SK-N-SH (cell line): Measurements from ENCODE around the gene BCHE. TPM values are rescaled to one million over a fixed set of nuclear protein-coding genes. Genes with fewer than 3 reads are reported as not detected.

ENCODE experiments used
- CTCF ChIA-PET: fragments of 300-600, 350-600 bp; formaldehyde crosslinking; extraction: SDS; loops from one replicate; lab custom pipeline; 2021; lab: Yijun Ruan, JAX
- POLR2A ChIA-PET: fragments of 350-600 bp; sonication (Branson Sonifier 250); formaldehyde crosslinking; extraction: SDS; loops from one replicate; lab custom pipeline; 2020; ENCODE audit warnings: antibody characterized with exemption, inconsistent platforms; lab: Yijun Ruan, JAX
- DNase-seq: peaks from one replicate; pipeline ENCODE4 v3.0.0; 2012
- H2AFZ ChIP-seq: fragments of 200-600 bp; sonication (generic); 2 replicates; pipeline ENCODE4 v1.8.1; 2016; ENCODE audit warnings: antibody characterized with exemption, mild to moderate bottlenecking, low read depth
- H3F3A ChIP-seq: fragments of 200-600 bp; sonication (generic); replicated peaks from 2 replicates; pipeline ENCODE3; 2016; ENCODE audit warnings: antibody characterized with exemption, mild to moderate bottlenecking; ENCODE audit not compliant: insufficient read depth
- H3K27ac ChIP-seq, 2 experiments: fragments of 200-500 bp in 1 of 2; fragments of 200-600 bp in 1 of 2; sonication (Bioruptor generic) in 1 of 2; sonication (generic), shearing (Covaris generic) in 1 of 2; 2 replicates each; pipeline versions ENCODE4 v1.5.1 to v1.6.1; 2014 to 2016; ENCODE audit warnings: low read depth in 2 of 2, inconsistent platforms in 1 of 2, low read length in 1 of 2, mild to moderate bottlenecking in 1 of 2, mixed read lengths in 1 of 2
- H3K27me3 ChIP-seq: fragments of 200-600 bp; sonication (generic), shearing (Covaris generic); 2 replicates; pipeline ENCODE4 v1.6.1; 2016; ENCODE audit warnings: mixed run types; ENCODE audit not compliant: insufficient read depth
- H3K36me3 ChIP-seq, 2 experiments: fragments of 200-500 bp in 1 of 2; fragments of 200-600 bp in 1 of 2; sonication (Bioruptor generic) in 1 of 2; sonication (generic) in 1 of 2; replicated peaks in 1 of 2; 2 replicates each; pipeline versions ENCODE3 to v1.5.1; 2014 to 2016; ENCODE audit warnings: low read length in 1 of 2, mild to moderate bottlenecking in 1 of 2; ENCODE audit not compliant: insufficient read depth in 2 of 2, control insufficient read depth in 1 of 2
- H3K4me1 ChIP-seq, 2 experiments: fragments of 200-500 bp in 1 of 2; fragments of 200-600 bp in 1 of 2; sonication (Bioruptor generic) in 1 of 2; sonication (generic), shearing (Covaris generic) in 1 of 2; 2 replicates each; pipeline versions ENCODE4 v1.5.1 to v1.6.1; 2014 to 2016; ENCODE audit warnings: low read depth in 1 of 2, low read length in 1 of 2, mixed run types in 1 of 2; ENCODE audit not compliant: insufficient read depth in 2 of 2, control insufficient read depth in 1 of 2
- H3K4me2 ChIP-seq: fragments of 200-600 bp; sonication (generic), shearing (Covaris generic); 2 replicates; pipeline ENCODE4 v1.6.1; 2017; ENCODE audit warnings: mixed run types
- H3K4me3 ChIP-seq, 2 experiments: fragments of 200-500 bp in 1 of 2; fragments of 200-600 bp in 1 of 2; sonication (Bioruptor generic) in 1 of 2; sonication (generic), shearing (Covaris generic) in 1 of 2; 2 replicates each; pipeline versions ENCODE4 v1.5.1 to v1.8.1; 2014 to 2016; ENCODE audit warnings: low read depth in 2 of 2, inconsistent platforms in 1 of 2, low read length in 1 of 2, mild to moderate bottlenecking in 1 of 2, mixed read lengths in 1 of 2, moderate library complexity in 1 of 2
- H3K79me2 ChIP-seq: fragments of 200-600 bp; sonication (generic); 2 replicates; pipeline ENCODE4 v1.8.1; 2017; ENCODE audit warnings: mild to moderate bottlenecking; ENCODE audit not compliant: insufficient read depth
- H3K9ac ChIP-seq: fragments of 200-600 bp; sonication (generic); 2 replicates; pipeline ENCODE4 v1.6.1; 2017; ENCODE audit warnings: mixed run types
- H3K9me2 ChIP-seq: fragments of 200-600 bp; sonication (generic); 2 replicates; pipeline ENCODE4 v1.6.1; 2017; ENCODE audit warnings: mixed run types
- H3K9me3 ChIP-seq: fragments of 200-600 bp; sonication (generic); 2 replicates; pipeline ENCODE4 v1.6.1; 2017; ENCODE audit warnings: mixed run types, mild to moderate bottlenecking, moderate library complexity
- H4K20me1 ChIP-seq: fragments of 200-600 bp; sonication (generic); 2 replicates; pipeline ENCODE4 v1.6.1; 2017; ENCODE audit warnings: mild to moderate bottlenecking, mixed run types; ENCODE audit not compliant: insufficient read depth
- ELF1 ChIP-seq: IDR thresholded peaks from 2 replicates; pipeline ENCODE4 v1.4.0; 2012
- EP300 ChIP-seq, 2 experiments: IDR thresholded peaks; 2 replicates each; pipeline versions ENCODE4 v1.4.0 to v1.6.1; 2012; ENCODE audit warnings: borderline replicate concordance in 1 of 2, low read depth in 1 of 2, low read length in 1 of 2
- EZH2phosphoT487 ChIP-seq: fragments of 200-600 bp; sonication (generic); IDR thresholded peaks from 2 replicates; pipeline ENCODE4 v1.6.1; 2017; ENCODE audit warnings: low read depth, mixed run types, mild to moderate bottlenecking, antibody characterized with exemption, moderate library complexity, borderline replicate concordance
- FOSL2 ChIP-seq: IDR thresholded peaks from 2 replicates; pipeline ENCODE4 v1.4.0; 2012; ENCODE audit warnings: low read depth, mild to moderate bottlenecking, moderate library complexity, borderline replicate concordance
- FOXM1 ChIP-seq: IDR thresholded peaks from 2 replicates; pipeline ENCODE4 v1.4.0; 2012; ENCODE audit warnings: low read depth, mild to moderate bottlenecking
- GABPA ChIP-seq: IDR thresholded peaks from 2 replicates; pipeline ENCODE4 v1.4.0; 2012; ENCODE audit warnings: low read depth, mild to moderate bottlenecking
- IRF3 ChIP-seq: fragments of 150-350 bp; IDR thresholded peaks from 2 replicates; pipeline ENCODE4 v1.6.1; 2016; ENCODE audit warnings: mild to moderate bottlenecking, low read depth, low read length
- MAX ChIP-seq: IDR thresholded peaks from 2 replicates; pipeline ENCODE4 v1.4.0; 2012; ENCODE audit warnings: low read depth
- MEF2A ChIP-seq: IDR thresholded peaks from 2 replicates; pipeline ENCODE4 v1.4.0; 2012; ENCODE audit warnings: low read depth, borderline replicate concordance
- PBX3 ChIP-seq: IDR thresholded peaks from 2 replicates; pipeline ENCODE4; 2012
- RAD21 ChIP-seq: IDR thresholded peaks from 2 replicates; pipeline ENCODE4 v1.6.1; 2012; ENCODE audit warnings: mild to moderate bottlenecking, low read length
- REST ChIP-seq: IDR thresholded peaks from 2 replicates; pipeline ENCODE4 v1.6.1; 2012; ENCODE audit warnings: mild to moderate bottlenecking, low read depth, low read length, moderate library complexity
- SIN3A ChIP-seq: IDR thresholded peaks from 2 replicates; pipeline ENCODE4 v1.6.1; 2012; ENCODE audit warnings: low read depth, mild to moderate bottlenecking, low read length, moderate library complexity, borderline replicate concordance
- TAF1 ChIP-seq: IDR thresholded peaks from 2 replicates; pipeline ENCODE4 v1.6.1; 2012; ENCODE audit warnings: low read depth, mild to moderate bottlenecking, low read length, moderate library complexity, borderline replicate concordance
- TCF12 ChIP-seq: IDR thresholded peaks from 2 replicates; pipeline ENCODE4 v1.4.0; 2012
- USF2 ChIP-seq: fragments of 150-350 bp; IDR thresholded peaks from 2 replicates; pipeline ENCODE4 v1.6.1; 2017; ENCODE audit warnings: antibody characterized with exemption, low read length, low read depth, borderline replicate concordance
- YY1 ChIP-seq: IDR thresholded peaks from 2 replicates; pipeline ENCODE4 v1.4.0; 2012; ENCODE audit warnings: low read depth, mild to moderate bottlenecking
- WGBS: methylation state at CpG from one replicate; pipeline ENCODE4 v1.1.6; 2017; ENCODE audit warnings: low lambda C conversion rate; 5-methylcytosine and 5-hydroxymethylcytosine counted together
- polyA plus RNA-seq, 3 experiments: library from polyadenylated mRNA; depleted of rRNA; stranded (reverse); fragments of >200 nt; gene quantifications; 2 replicates each; pipeline ENCODE4 v1.2.3, GENCODE V29; 2012

The BCHE gene
- polyA plus RNA-seq, 1 of the 3 experiments (the other 2 are of a cell fraction) = not detected

- no peak for TF ChIP-seq EZH2phosphoT487
Measured at GRCh38 chr3:165753560-165753959, 83.7 kb downstream of the BCHE start (continued).

GRCh38 chr3:165751637-165752036 lies 85.6 kb downstream of the BCHE start:
- Histone ChIP-seq H3K27me3 (no peaks in the 10 kb centered on the region), H3K79me2 (no peaks in the 10 kb centered on the region), H3F3A (no peaks in the 10 kb centered on the region), H3K27ac (no peak overlapping the region), H3K9me2 (no peaks in the 10 kb centered on the region), H3K9me3 (no peaks in the 10 kb centered on the region), H3K36me3 (no peaks in the 10 kb centered on the region), H3K4me1 (no peaks in the 10 kb centered on the region), H3K9ac (no peak overlapping the region), H3K4me3 (no peak overlapping the region), H2AFZ (no peak overlapping the region), H3K4me2 (no peak overlapping the region), H4K20me1 (no peaks in the 10 kb centered on the region)
- 15% methylated on average over 7 of the region's 7 CpGs for WGBS
- no peak for TF ChIP-seq FOSL2
- TF ChIP-seq USF2 = no peak
- TF ChIP-seq TAF1 = no peak
- no peak for TF ChIP-seq TCF12
- no peak for TF ChIP-seq FOXM1
- TF ChIP-seq SIN3A = no peak
- no peak for TF ChIP-seq ELF1
- POLR2A ChIA-PET = no interaction called here
- CTCF ChIA-PET = no interaction called here
- DNase-seq = no peak

GRCh38 chr3:165749821-165750220 lies 87.4 kb downstream of the BCHE start:
- H3K4me1 ChIP-seq = no peaks in the 10 kb centered on the region
- H3K27ac ChIP-seq = no peak overlapping the region
- H3K9me3 ChIP-seq = no peaks in the 10 kb centered on the region
- H3K4me2 ChIP-seq = no peak overlapping the region
- H4K20me1 ChIP-seq = no peaks in the 10 kb centered on the region
- H3K79me2 ChIP-seq = no peaks in the 10 kb centered on the region
- no peak overlapping the region for H2AFZ ChIP-seq
- POLR2A ChIA-PET = no interaction called here
- DNase-seq = no peak
- H3K36me3 ChIP-seq = no peaks in the 10 kb centered on the region
- H3K9ac ChIP-seq = no peak overlapping the region
- TF ChIP-seq RAD21 (no peak), MEF2A (no peak), YY1 (no peak), GABPA (no peak), MAX (no peak), USF2 (no peak), ELF1 (no peak), PBX3 (no peak), EP300 (IDR thresholded peaks at IDR 0.05; ENCODE audit: borderline replicate concordance in 1 of 2, low read depth in 1 of 2, low read length in 1 of 2) (no peak), REST (no peak), IRF3 (no peak), EZH2phosphoT487 (no peak)
- no peaks in the 10 kb centered on the region for H3K27me3 ChIP-seq
- CTCF ChIA-PET = interaction anchor here (1.0 kb wide), 1 partner anchor 16 kb away, joined by 3 read pairs; no protein-coding TSS in a partner anchor
- H3K4me3 ChIP-seq = no peak overlapping the region
- H3F3A ChIP-seq = no peaks in the 10 kb centered on the region
- H3K9me2 ChIP-seq = no peaks in the 10 kb centered on the region
